H1 (cell line): ENCODE results near the gene KRT8. TPM values are rescaled to one million over a fixed set of nuclear protein-coding genes. Genes with fewer than 3 reads are reported as not detected.

Experiments
- CTCF ChIA-PET: fragments of 300-600 bp; sonication (Branson Sonifier 250); formaldehyde crosslinking; loops from one replicate; lab custom pipeline; 2021; ENCODE audit not compliant: partially characterized antibody; lab: Charles Lee
- POLR2A ChIA-PET: fragments of 300-600 bp; sonication (Branson Sonifier 250); formaldehyde crosslinking; loops from one replicate; lab custom pipeline; 2021; ENCODE audit warnings: inconsistent platforms; ENCODE audit not compliant: partially characterized antibody; lab: Charles Lee
- DNase-seq, 2 experiments: peaks; one replicate each; pipeline versions ENCODE4 v3.0.0 to v3.0.0-alpha.2; 2010 to 2022; ENCODE audit warnings: low spot score in 2 of 2, low read depth in 1 of 2, mixed read lengths in 1 of 2
- FAIRE-seq: peaks from 2 replicates; lab custom pipeline; 2011; peaks lifted over from hg19 to GRCh38; lab: Jason Lieb, UNC
- H2AFZ ChIP-seq: 2 replicates; pipeline ENCODE4 v1.8.1; 2012; ENCODE audit warnings: low read length, inconsistent platforms
- H2AK5ac ChIP-seq: 2 replicates; pipeline ENCODE4 v1.6.1; 2013; ENCODE audit warnings: low read depth, low read length
- H2BK120ac ChIP-seq: replicated peaks from 2 replicates; pipeline ENCODE3; 2013; ENCODE audit warnings: low read depth, low read length, inconsistent platforms
- H2BK12ac ChIP-seq: 2 replicates; pipeline ENCODE4 v1.6.1; 2013; ENCODE audit warnings: low read depth, low read length
- H2BK15ac ChIP-seq: 2 replicates; pipeline ENCODE4 v1.6.1; 2013; ENCODE audit warnings: low read length
- H2BK20ac ChIP-seq: 2 replicates; pipeline ENCODE4 v1.6.1; 2013; ENCODE audit warnings: low read length
- H2BK5ac ChIP-seq: 2 replicates; pipeline ENCODE4 v1.6.1; 2013; ENCODE audit warnings: low read depth, low read length
- H3K14ac ChIP-seq: 2 replicates; pipeline ENCODE4 v1.6.1; 2013; ENCODE audit warnings: inconsistent platforms; ENCODE audit not compliant: insufficient read length
- H3K18ac ChIP-seq: 2 replicates; pipeline ENCODE4 v1.6.1; 2013; ENCODE audit warnings: low read length; ENCODE audit errors: extremely low read depth
- H3K23ac ChIP-seq: 2 replicates; pipeline ENCODE4 v1.6.1; 2013; ENCODE audit warnings: inconsistent platforms; ENCODE audit not compliant: insufficient read length
- H3K23me2 ChIP-seq: 2 replicates; pipeline ENCODE4 v1.6.1; 2013; ENCODE audit warnings: low read depth, low read length
- H3K27ac ChIP-seq: 2 replicates; pipeline ENCODE4 v1.6.1; 2011; ENCODE audit warnings: low read depth, low read length, inconsistent platforms
- H3K27me3 ChIP-seq, 4 experiments: replicated peaks in 1 of 4; 1 replicate in 1 of 4; 2 replicates in 3 of 4; pipeline versions ENCODE4 v1.6.1 to v1.8.1; 2011 to 2013; ENCODE audit warnings: low read length in 3 of 4, mild to moderate bottlenecking in 3 of 4, inconsistent platforms in 2 of 4, mixed read lengths in 2 of 4, moderate library complexity in 1 of 4; ENCODE audit not compliant: control insufficient read depth in 3 of 4, insufficient read depth in 3 of 4; ENCODE audit errors: extremely low read depth in 1 of 4
- H3K36me3 ChIP-seq, 4 experiments: 2 replicates each; pipeline versions ENCODE4 v1.6.1 to v1.8.1; 2011 to 2013; ENCODE audit warnings: mild to moderate bottlenecking in 4 of 4, low read length in 3 of 4, moderate library complexity in 2 of 4, control low read depth in 1 of 4, inconsistent platforms in 1 of 4; ENCODE audit not compliant: insufficient read depth in 4 of 4, control insufficient read depth in 2 of 4
- H3K4ac ChIP-seq: replicated peaks from 2 replicates; pipeline ENCODE3; 2013; ENCODE audit warnings: low read length, low read depth, mixed read lengths, inconsistent platforms; ENCODE audit not compliant: insufficient read length
- H3K4me1 ChIP-seq, 4 experiments: replicated peaks in 1 of 4; 1 replicate in 1 of 4; 2 replicates in 3 of 4; pipeline versions ENCODE4 v1.6.1 to v1.8.1; 2011 to 2013; ENCODE audit warnings: low read length in 3 of 4, inconsistent platforms in 2 of 4, mixed read lengths in 1 of 4; ENCODE audit not compliant: insufficient read depth in 4 of 4, control insufficient read depth in 3 of 4
- H3K4me2 ChIP-seq, 2 experiments: 2 replicates each; pipeline versions ENCODE4 v1.6.1 to v1.8.1; 2011 to 2013; ENCODE audit warnings: low read depth in 2 of 2, low read length in 2 of 2, control low read depth in 1 of 2, inconsistent platforms in 1 of 2, mild to moderate bottlenecking in 1 of 2; ENCODE audit not compliant: insufficient read depth in 1 of 2
- H3K4me3 ChIP-seq, 4 experiments: fragments of 200-600, 300-600 bp in 1 of 4; sonication (generic), shearing (Covaris generic), sonication (Bioruptor Twin) in 1 of 4; 2 replicates each; pipeline versions ENCODE4 v1.5.1 to v1.8.1; 2011 to 2016; ENCODE audit warnings: low read length in 4 of 4, low read depth in 3 of 4, control low read depth in 2 of 4, inconsistent platforms in 2 of 4, mild to moderate bottlenecking in 2 of 4, mixed read lengths in 1 of 4, moderate library complexity in 1 of 4; ENCODE audit not compliant: insufficient read depth in 2 of 4; ENCODE audit errors: extremely low read depth in 1 of 4
- H3K56ac ChIP-seq: replicated peaks from 2 replicates; pipeline ENCODE3; 2013; ENCODE audit warnings: low read depth, mild to moderate bottlenecking, mixed read lengths, low read length, inconsistent platforms; ENCODE audit not compliant: insufficient read length
- H3K79me1 ChIP-seq: 2 replicates; pipeline ENCODE4 v1.6.1; 2013; ENCODE audit warnings: low read depth, low read length, control low read depth
- H3K79me2 ChIP-seq, 2 experiments: 2 replicates each; pipeline versions ENCODE4 v1.6.1 to v1.8.1; 2012 to 2013; ENCODE audit warnings: low read length in 2 of 2, mild to moderate bottlenecking in 2 of 2, inconsistent platforms in 1 of 2; ENCODE audit not compliant: insufficient read depth in 2 of 2, control insufficient read depth in 1 of 2
- H3K9ac ChIP-seq, 4 experiments: replicated peaks in 1 of 4; 1 replicate in 1 of 4; 2 replicates in 3 of 4; pipeline versions ENCODE4 v1.6.1 to v1.8.1; 2011 to 2013; ENCODE audit warnings: low read depth in 3 of 4, low read length in 3 of 4, control low read depth in 2 of 4, mild to moderate bottlenecking in 2 of 4, moderate library complexity in 2 of 4, inconsistent platforms in 1 of 4; ENCODE audit errors: extremely low read depth in 1 of 4
- H3K9me3 ChIP-seq, 2 experiments: 2 replicates each; pipeline versions ENCODE4 v1.6.1 to v1.8.1; 2012 to 2013; ENCODE audit warnings: mild to moderate bottlenecking in 2 of 2, moderate library complexity in 2 of 2, control low read depth in 1 of 2, inconsistent platforms in 1 of 2, low read depth in 1 of 2, low read length in 1 of 2, mixed read lengths in 1 of 2; ENCODE audit not compliant: insufficient read depth in 2 of 2
- H4K20me1 ChIP-seq, 2 experiments: replicated peaks in 1 of 2; 2 replicates each; pipeline versions ENCODE3 to v1.8.1; 2011 to 2013; ENCODE audit warnings: inconsistent platforms in 2 of 2, low read length in 2 of 2, mild to moderate bottlenecking in 1 of 2; ENCODE audit not compliant: insufficient read depth in 2 of 2, control insufficient read depth in 1 of 2
- H4K5ac ChIP-seq: 2 replicates; pipeline ENCODE4 v1.6.1; 2013; ENCODE audit warnings: low read length, low read depth, mixed read lengths, inconsistent platforms; ENCODE audit not compliant: insufficient read length
- H4K8ac ChIP-seq: 2 replicates; pipeline ENCODE4 v1.8.0; 2013; ENCODE audit warnings: mild to moderate bottlenecking, moderate library complexity, low read length, inconsistent platforms; ENCODE audit not compliant: insufficient read depth; ENCODE audit errors: extremely low read depth
- H4K91ac ChIP-seq: replicated peaks from 2 replicates; pipeline ENCODE3; 2013; ENCODE audit warnings: low read length, mixed read lengths, inconsistent platforms; ENCODE audit not compliant: insufficient read length
- CHD1 ChIP-seq: IDR thresholded peaks from 2 replicates; pipeline ENCODE4 v1.6.1; 2012; ENCODE audit warnings: low read depth, low read length, improper control_type of control experiment
- E2F6 ChIP-seq: IDR thresholded peaks from 2 replicates; pipeline ENCODE4 v1.6.1; 2012; ENCODE audit warnings: inconsistent platforms
- EP300 ChIP-seq, 2 experiments: IDR thresholded peaks; 1 replicate in 1 of 2; 2 replicates in 1 of 2; pipeline ENCODE4 v1.6.1; 2011 to 2012; ENCODE audit warnings: low read depth in 2 of 2, low read length in 2 of 2, mild to moderate bottlenecking in 2 of 2, borderline replicate concordance in 1 of 2, inconsistent platforms in 1 of 2, moderate library complexity in 1 of 2
- JUN ChIP-seq: IDR thresholded peaks from 2 replicates; pipeline ENCODE4 v1.6.1; 2011; ENCODE audit warnings: low read depth, mild to moderate bottlenecking, improper control_type of control experiment, low read length
- JUND ChIP-seq: IDR thresholded peaks from 2 replicates; pipeline ENCODE4 v1.6.1; 2011; ENCODE audit warnings: mild to moderate bottlenecking, improper control_type of control experiment, low read length
- POLR2AphosphoS5 ChIP-seq: IDR thresholded peaks from 2 replicates; pipeline ENCODE4 v1.6.1; 2011; ENCODE audit warnings: low read depth, low read length
- RAD21 ChIP-seq, 2 experiments: IDR thresholded peaks in 1 of 2; conservative IDR thresholded peaks in 1 of 2; 2 replicates each; pipeline ENCODE4 v1.6.1; 2011; ENCODE audit warnings: low read depth in 2 of 2, low read length in 2 of 2, improper control_type of control experiment in 1 of 2, inconsistent platforms in 1 of 2, mild to moderate bottlenecking in 1 of 2, moderate library complexity in 1 of 2
- RBBP5 ChIP-seq: IDR thresholded peaks from 2 replicates; pipeline ENCODE4 v1.7.1; 2012; ENCODE audit warnings: low read depth, mild to moderate bottlenecking, inconsistent platforms, low read length, moderate library complexity, borderline replicate concordance
- RFX5 ChIP-seq: IDR thresholded peaks from 2 replicates; pipeline ENCODE4 v1.6.1; 2011; ENCODE audit warnings: low read depth, low read length, improper control_type of control experiment, borderline replicate concordance
- RXRA ChIP-seq: IDR thresholded peaks from 2 replicates; pipeline ENCODE4 v1.6.1; 2011; ENCODE audit warnings: low read depth, mild to moderate bottlenecking, low read length, moderate library complexity; ENCODE audit not compliant: insufficient read depth
- SP2 ChIP-seq: IDR thresholded peaks from 2 replicates; pipeline ENCODE4 v1.6.1; 2012; ENCODE audit warnings: mild to moderate bottlenecking, low read length, inconsistent platforms
- TAF1 ChIP-seq: IDR thresholded peaks from 2 replicates; pipeline ENCODE4 v1.6.1; 2011; ENCODE audit warnings: mild to moderate bottlenecking, low read depth, low read length
- WGBS, 2 experiments: shearing (Covaris generic) in 1 of 2; methylation state at CpG; one replicate each; pipeline versions ENCODE4 v1.1.6 to v1.1.7; 2013 to 2015; ENCODE audit warnings: low lambda C conversion rate in 2 of 2, mixed read lengths in 2 of 2, inconsistent platforms in 1 of 2, low coverage in 1 of 2, missing lambda C conversion rate in 1 of 2; ENCODE audit not compliant: insufficient replicate concordance in 2 of 2, insufficient coverage in 1 of 2, insufficient read length in 1 of 2; ENCODE audit errors: extremely low coverage in 1 of 2, missing lambda C conversion rate in 1 of 2; 5-methylcytosine and 5-hydroxymethylcytosine counted together
- polyA plus RNA-seq, 7 experiments: library from polyadenylated mRNA; depleted of rRNA in 3 of 7; stranded (reverse) in 5 of 7; unstranded in 2 of 7; fragments of >200 nt in 5 of 7; fragments of 200-250 nt in 2 of 7; gene quantifications; 1 replicate in 5 of 7; 2 replicates in 1 of 7; 4 replicates in 1 of 7; pipeline versions ENCODE4 v1.2.1 to v1.2.3, GENCODE V29; 2011 to 2013; ENCODE audit warnings: missing spikeins in 2 of 7, mixed read lengths in 2 of 7
- total RNA-seq: library from RNA; stranded (reverse); fragmentation: NEBNext Ultra II Directional; extraction: Animal tissue kit (Norgen Biotek cat#: 25700); gene quantifications from 2 replicates; pipeline ENCODE4 v1.2.1, GENCODE V29; 2021

Gene KRT8
- total and polyA plus RNA-seq, 2 of the 8 experiments (the other 6 are each of a cell fraction or from before 2014, with no cell fraction given) = 280 to 290 TPM

DNA sequence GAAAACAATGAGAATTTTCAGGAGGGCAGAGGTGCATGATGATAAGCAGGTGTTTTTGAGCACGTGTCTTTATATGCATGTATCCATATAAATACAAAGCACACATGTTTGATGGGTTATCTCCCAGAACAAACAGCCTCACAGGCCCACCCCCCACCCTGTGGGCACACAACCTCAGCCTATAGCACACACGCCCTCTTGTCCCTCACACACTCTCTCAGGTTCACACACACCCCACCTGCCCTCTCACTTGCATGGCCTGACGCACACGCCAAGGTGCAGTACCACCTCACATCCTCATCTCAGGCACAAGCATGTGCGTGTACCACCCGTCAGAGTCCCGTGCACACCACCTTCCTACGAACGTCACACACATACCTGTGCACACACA lies 8.6 kb upstream of the KRT8 start:
- Histone ChIP-seq H3K79me1 (no peaks in the 10 kb centered on the region), H4K8ac (no peak overlapping the region), H3K36me3 (no peaks in the 10 kb centered on the region), H2AFZ (no peak overlapping the region), H3K27me3 (no peaks in the 10 kb centered on the region), H3K4me2 (no peak overlapping the region), H2BK120ac (no peak overlapping the region), H3K4me3 (no peak overlapping the region), H3K23ac (no peak overlapping the region), H4K5ac (no peak overlapping the region), H2BK15ac (peak overlapping the region; percentile 94; the same call in 1 of the 2 replicates), H2BK5ac (0 out of 2 replicates have a peak overlapping the region, but pooled peaks have one; percentile 72), H2AK5ac (peak overlapping the region; percentile 92; the same call in 1 of the 2 replicates), H4K91ac (peak overlapping the region; percentile 50), H3K9me3 (no peaks in the 10 kb centered on the region), H3K56ac (no peak overlapping the region), H3K4ac (no peak overlapping the region), H3K18ac (no peak overlapping the region), H3K27ac (no peak overlapping the region), H3K14ac (no peak overlapping the region), H3K23me2 (no peaks in the 10 kb centered on the region), H2BK12ac (0 out of 2 replicates have a peak overlapping the region, but pooled peaks have one; percentile 91), H4K20me1 (no peaks in the 10 kb centered on the region), H2BK20ac (peak overlapping the region; percentile 75; the same call in 1 of the 2 replicates), H3K9ac (no peak overlapping the region), H3K4me1 (peaks cover 0 to 16% (median 6%) of the 10 kb centered on the region in 4 experiments; a peak in 5 of 7 replicates), H3K79me2 (no peaks in the 10 kb centered on the region)
- DNase-seq = no peak
- ChIA-PET CTCF (interaction anchor here (1.0 to 1.5 kb wide), 2 partner anchors 34 to 67 kb away, joined by 3 to 4 read pairs; no protein-coding TSS in a partner anchor), POLR2A (interaction anchor here (3.9 kb wide), 1 partner anchor 10 kb away, joined by 27 read pairs; the partner anchor contains the start of gene KRT8)
- 91% methylated on average over 9 of the region's 9 CpGs; no CpG with 5 or more reads in 1 of the 2 experiments for WGBS, 2 experiments
- no peak for FAIRE-seq
- no peak for TF ChIP-seq SP2
- no peak for TF ChIP-seq EP300 (IDR thresholded peaks at IDR 0.05; ENCODE audit: borderline replicate concordance in 1 of 2, low read depth in 2 of 2, low read length in 2 of 2)
- TF ChIP-seq E2F6 = no peak
- no peak for TF ChIP-seq JUN
- no peak for TF ChIP-seq JUND
- no peak for TF ChIP-seq TAF1
- TF ChIP-seq RAD21 (IDR thresholded peaks at IDR 0.05 in 1 of 2, conservative IDR thresholded peaks at IDR 0.05 in 1 of 2; ENCODE audit: low read depth in 2 of 2, low read length in 2 of 2) = no peak
- TF ChIP-seq RXRA = no peak
- no peak for TF ChIP-seq RFX5
- TF ChIP-seq CHD1 = no peak
- TF ChIP-seq POLR2AphosphoS5 = no peak
- TF ChIP-seq RBBP5 = no peak
